Muscle layer of colon (tissue), 2 donors: ENCODE data around the gene AFM.

Source experiments
- H3K27ac ChIP-seq: one replicate; pipeline ENCODE4 v1.7.0; 2013; ENCODE audit warnings: low read depth, mild to moderate bottlenecking, low read length, moderate library complexity
- H3K27me3 ChIP-seq, 2 donors: one replicate each; pipeline ENCODE4 v1.7.0; 2013; ENCODE audit warnings: low read length in 2 of 2, mild to moderate bottlenecking in 2 of 2; ENCODE audit not compliant: insufficient read depth in 2 of 2, control insufficient read depth in 1 of 2
- H3K36me3 ChIP-seq: one replicate; pipeline ENCODE4 v1.7.0; 2013; ENCODE audit warnings: mild to moderate bottlenecking, low read length; ENCODE audit not compliant: insufficient read depth
- H3K4me1 ChIP-seq: one replicate; pipeline ENCODE4 v1.7.0; 2013; ENCODE audit warnings: mild to moderate bottlenecking, low read length; ENCODE audit not compliant: insufficient read depth
- H3K4me3 ChIP-seq, 2 donors: one replicate each; pipeline ENCODE4 v1.7.0; 2013; ENCODE audit warnings: low read length in 2 of 2, low read depth in 1 of 2, mild to moderate bottlenecking in 1 of 2, moderate library complexity in 1 of 2
- H3K9ac ChIP-seq: one replicate; pipeline ENCODE4 v1.7.0; 2013; ENCODE audit warnings: low read length
- H3K9me3 ChIP-seq: one replicate; pipeline ENCODE4 v1.7.0; 2013; ENCODE audit warnings: mild to moderate bottlenecking, low read length
- donor health status: abdominal sarcoma.
- donor health status: Adenocarcinoma of cecum.

The AFM gene

DNA sequence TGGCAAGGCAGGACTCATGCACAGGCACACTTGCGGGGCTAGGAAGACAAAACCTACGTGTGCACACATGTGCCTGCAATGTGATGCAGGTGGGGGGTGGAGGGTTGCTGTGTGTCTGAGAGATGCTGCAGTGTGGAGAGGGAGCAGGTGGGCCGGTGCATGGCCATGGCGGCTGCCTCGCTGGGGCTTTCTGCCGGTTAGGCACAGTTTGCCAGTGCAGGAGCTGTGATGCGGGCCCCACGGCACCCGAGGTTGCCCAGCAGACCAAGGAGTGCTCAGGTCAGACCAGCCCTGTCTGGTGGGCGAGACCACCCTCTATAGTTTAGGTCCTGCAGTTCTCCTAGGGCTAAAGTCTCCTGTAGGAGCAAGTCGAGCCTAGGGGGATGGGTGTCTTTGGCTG lies 4.4 kb upstream of the AFM start:
- Histone ChIP-seq H3K27me3 (no peaks in the 10 kb centered on the region), H3K4me1 (no peaks in the 10 kb centered on the region), H3K4me3 (no peak overlapping the region), H3K9me3 (no peaks in the 10 kb centered on the region), H3K9ac (no peak overlapping the region), H3K36me3 (no peaks in the 10 kb centered on the region), H3K27ac (no peak overlapping the region)

DNA sequence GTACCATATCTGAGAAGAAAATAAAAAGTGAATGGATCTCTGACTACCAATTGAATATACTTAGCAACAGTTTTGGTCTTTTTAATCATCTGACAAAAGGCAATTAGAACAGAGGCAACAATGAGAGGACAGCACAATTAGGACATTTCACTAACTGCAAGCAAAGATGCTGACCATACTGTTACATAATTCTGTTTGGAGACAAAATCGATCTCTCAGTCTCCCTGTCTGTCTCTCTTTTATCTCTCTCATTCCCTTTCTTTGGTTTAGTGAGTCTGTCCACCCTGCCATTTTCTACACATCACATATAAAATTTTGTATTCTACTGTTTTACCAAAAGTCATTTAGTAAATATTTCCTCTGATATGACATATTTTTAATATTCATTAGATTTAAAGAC lies 2.2 kb upstream of the AFM start:
- Histone ChIP-seq H3K9me3 (no peaks in the 10 kb centered on the region), H3K9ac (no peak overlapping the region), H3K4me3 (no peak overlapping the region), H3K27me3 (no peaks in the 10 kb centered on the region), H3K4me1 (no peaks in the 10 kb centered on the region), H3K27ac (no peak overlapping the region), H3K36me3 (no peaks in the 10 kb centered on the region)

DNA sequence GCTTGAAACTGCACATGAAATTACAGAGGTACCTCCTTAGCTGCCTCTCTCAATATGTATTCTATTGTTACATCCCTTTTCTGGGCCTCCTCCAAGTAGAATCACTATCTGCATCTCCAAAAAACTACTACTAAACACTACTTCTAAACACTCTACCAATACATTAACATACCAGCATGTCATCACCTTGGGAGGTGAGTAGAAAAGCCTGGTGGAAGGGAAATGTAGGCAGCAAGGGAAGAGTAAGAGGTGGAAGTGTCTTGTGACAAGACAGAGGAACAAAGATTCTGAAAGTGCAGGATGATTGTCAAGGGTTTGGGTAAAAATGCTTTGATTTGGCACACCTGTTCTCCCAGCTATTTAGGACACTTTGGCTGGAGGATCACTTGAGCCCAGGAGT lies 3.5 kb downstream of the AFM start:
- H3K27me3 ChIP-seq, result no peaks in the 10 kb centered on the region
- no peak overlapping the region for H3K4me3 ChIP-seq
- H3K9ac ChIP-seq, result no peak overlapping the region
- no peak overlapping the region for H3K27ac ChIP-seq
- H3K4me1 ChIP-seq, result no peaks in the 10 kb centered on the region
- no peaks in the 10 kb centered on the region for H3K9me3 ChIP-seq
- no peaks in the 10 kb centered on the region for H3K36me3 ChIP-seq

DNA sequence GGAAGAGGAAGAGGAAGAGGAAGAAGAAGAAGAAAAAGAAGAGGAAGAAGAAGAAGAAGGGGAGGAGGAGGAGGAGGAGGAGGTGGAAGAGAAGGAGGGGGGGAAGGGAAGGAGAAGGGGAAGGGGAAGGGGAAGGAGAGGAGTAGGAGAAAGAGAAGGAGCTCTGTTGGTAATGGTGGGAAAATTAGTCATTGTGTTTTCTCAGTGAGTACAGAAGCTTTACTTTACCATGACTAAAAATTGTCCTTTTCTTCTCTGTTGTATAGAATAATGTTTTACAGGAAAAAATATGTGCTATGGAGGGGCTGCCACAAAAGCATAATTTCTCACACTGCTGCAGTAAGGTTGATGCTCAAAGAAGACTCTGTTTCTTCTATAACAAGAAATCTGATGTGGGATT lies 4.1 kb downstream of the AFM start:
- H3K27ac ChIP-seq, result no peak overlapping the region
- no peak overlapping the region for H3K4me3 ChIP-seq
- no peaks in the 10 kb centered on the region for H3K27me3 ChIP-seq
- H3K9ac ChIP-seq, result no peak overlapping the region
- H3K4me1 ChIP-seq, result no peaks in the 10 kb centered on the region
- H3K36me3 ChIP-seq, result no peaks in the 10 kb centered on the region
- no peaks in the 10 kb centered on the region for H3K9me3 ChIP-seq

DNA sequence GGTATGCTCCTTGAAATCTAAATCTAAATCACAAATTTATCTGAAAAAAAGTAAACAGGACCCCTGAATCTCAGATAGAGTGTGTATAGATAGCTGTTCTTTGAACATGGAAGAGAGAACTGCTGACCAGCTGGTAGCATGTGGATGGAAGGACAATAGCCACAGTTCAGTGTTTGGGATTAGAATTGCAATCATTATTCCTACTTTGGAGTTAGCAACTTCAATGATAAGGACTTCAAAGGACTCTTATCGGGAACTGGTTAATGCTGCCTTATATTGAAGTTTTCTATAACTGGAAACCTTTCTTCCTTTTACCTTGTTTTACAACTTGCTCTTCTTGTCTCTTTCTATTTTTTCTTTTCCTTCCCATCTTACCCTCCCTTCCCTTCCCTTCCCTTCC lies 5.0 kb downstream of the AFM start:
- H3K4me1 ChIP-seq, result no peaks in the 10 kb centered on the region
- H3K9me3 ChIP-seq, result no peaks in the 10 kb centered on the region
- no peak overlapping the region for H3K27ac ChIP-seq
- no peaks in the 10 kb centered on the region for H3K27me3 ChIP-seq
- no peak overlapping the region for H3K9ac ChIP-seq
- no peak overlapping the region for H3K4me3 ChIP-seq
- H3K36me3 ChIP-seq, result no peaks in the 10 kb centered on the region

DNA sequence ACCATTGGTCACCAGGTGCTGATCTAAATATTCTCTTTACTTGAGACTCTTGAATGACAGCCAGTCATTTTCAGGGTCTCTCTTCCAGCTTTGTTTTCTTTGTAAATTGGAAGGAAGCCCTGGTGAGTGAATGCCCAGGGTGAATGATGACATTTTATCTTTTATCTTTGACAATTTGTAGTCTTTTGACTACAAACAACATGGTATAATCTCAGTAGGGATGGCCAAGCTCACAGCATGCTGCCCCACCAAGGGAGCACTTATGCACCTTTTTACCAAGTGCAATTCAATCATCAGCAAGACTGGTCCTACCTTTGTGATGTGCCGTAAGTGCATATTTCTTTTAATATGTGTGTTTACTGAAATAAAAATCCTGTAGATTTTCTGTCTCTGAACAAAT lies 5.7 kb downstream of the AFM start:
- H3K4me3 ChIP-seq, result no peak overlapping the region
- H3K36me3 ChIP-seq, result no peaks in the 10 kb centered on the region
- no peaks in the 10 kb centered on the region for H3K4me1 ChIP-seq
- no peaks in the 10 kb centered on the region for H3K9me3 ChIP-seq
- no peak overlapping the region for H3K9ac ChIP-seq
- H3K27me3 ChIP-seq, result no peaks in the 10 kb centered on the region
- H3K27ac ChIP-seq, result no peak overlapping the region

DNA sequence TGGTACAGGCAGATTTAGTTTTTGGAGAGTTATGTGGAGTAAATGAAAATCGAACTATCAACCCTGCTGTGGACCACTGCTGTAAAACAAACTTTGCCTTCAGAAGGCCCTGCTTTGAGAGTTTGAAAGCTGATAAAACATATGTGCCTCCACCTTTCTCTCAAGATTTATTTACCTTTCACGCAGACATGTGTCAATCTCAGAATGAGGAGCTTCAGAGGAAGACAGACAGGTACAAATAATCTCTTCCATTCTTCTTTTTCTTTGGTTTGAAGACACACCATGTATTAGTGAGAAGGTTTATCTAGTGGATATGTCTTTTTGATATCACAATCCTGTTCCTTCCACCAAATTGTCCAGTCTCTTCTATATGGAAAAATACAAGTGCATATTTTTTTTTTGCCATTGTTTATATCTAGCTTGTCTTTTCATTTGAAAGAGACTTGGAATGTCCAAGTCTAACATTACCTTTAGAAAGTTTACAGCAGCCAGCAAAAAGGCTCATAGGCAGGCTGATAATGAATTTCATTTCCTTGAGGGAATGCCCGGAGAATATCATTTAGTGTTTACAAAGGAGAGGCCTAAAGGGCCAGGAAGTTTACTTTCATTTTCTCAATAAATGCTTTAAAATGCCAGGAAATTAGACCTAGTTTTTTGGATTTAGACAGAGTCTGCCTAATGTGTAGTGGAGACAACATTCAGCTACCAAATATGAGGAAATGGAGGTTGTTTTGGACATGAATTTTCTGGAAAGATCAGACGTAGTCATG lies 18.6 kb downstream of the AFM start:
- Histone ChIP-seq H3K9me3 (no peaks in the 10 kb centered on the region), H3K4me1 (no peaks in the 10 kb centered on the region), H3K27me3 (no peaks in the 10 kb centered on the region), H3K27ac (no peak overlapping the region), H3K4me3 (no peak overlapping the region), H3K36me3 (no peaks in the 10 kb centered on the region), H3K9ac (no peak overlapping the region)

DNA sequence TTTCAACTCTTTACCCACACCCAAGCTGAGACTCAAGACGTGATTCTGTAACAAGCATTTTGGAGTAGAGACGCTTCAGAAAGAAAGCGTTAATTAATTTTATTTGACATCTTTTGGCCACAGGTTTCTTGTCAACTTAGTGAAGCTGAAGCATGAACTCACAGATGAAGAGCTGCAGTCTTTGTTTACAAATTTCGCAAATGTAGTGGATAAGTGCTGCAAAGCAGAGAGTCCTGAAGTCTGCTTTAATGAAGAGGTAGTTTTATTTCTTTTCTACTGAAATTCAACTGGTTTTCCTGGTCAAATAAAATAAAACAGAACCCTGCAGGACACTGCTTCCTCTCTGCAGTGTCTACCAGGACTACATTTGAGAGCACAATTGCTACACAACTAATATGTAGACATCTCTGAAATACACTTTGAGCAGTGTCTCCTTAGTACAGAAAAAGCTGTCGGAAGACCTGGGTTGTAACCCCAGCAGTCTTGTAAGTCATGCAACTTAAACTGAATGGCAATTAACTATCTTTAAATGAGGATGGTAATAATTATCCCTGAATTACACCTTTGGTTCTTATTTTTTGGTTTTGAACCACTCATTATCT lies 20.2 kb downstream of the AFM start:
- H3K9me3 ChIP-seq, result no peaks in the 10 kb centered on the region
- H3K9ac ChIP-seq, result no peak overlapping the region
- H3K4me3 ChIP-seq, result no peak overlapping the region
- no peaks in the 10 kb centered on the region for H3K27me3 ChIP-seq
- H3K36me3 ChIP-seq, result no peaks in the 10 kb centered on the region
- H3K4me1 ChIP-seq, result no peaks in the 10 kb centered on the region
- H3K27ac ChIP-seq, result no peak overlapping the region

DNA sequence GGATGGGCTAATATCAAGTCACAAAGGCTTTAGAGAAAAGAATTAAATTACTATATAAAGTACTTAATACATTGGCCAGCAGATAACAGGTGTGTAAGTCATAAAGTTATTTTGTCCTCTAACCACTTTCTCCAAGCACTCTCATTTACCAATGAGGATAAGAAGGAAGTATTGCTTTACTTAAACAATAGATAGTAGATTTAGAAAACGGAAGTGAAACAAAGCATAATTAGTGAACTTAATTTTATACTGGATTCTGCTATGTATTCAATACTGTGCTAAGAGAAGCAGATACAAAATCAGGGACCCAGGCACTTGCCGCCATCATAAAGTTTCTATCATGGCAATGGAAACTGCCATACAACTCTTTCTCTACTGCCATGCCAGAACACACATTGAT lies 24.0 kb downstream of the AFM start:
- Histone ChIP-seq H3K27me3 (no peaks in the 10 kb centered on the region), H3K9ac (no peak overlapping the region), H3K9me3 (no peaks in the 10 kb centered on the region), H3K36me3 (no peaks in the 10 kb centered on the region), H3K4me1 (no peaks in the 10 kb centered on the region), H3K4me3 (no peak overlapping the region), H3K27ac (no peak overlapping the region)

DNA sequence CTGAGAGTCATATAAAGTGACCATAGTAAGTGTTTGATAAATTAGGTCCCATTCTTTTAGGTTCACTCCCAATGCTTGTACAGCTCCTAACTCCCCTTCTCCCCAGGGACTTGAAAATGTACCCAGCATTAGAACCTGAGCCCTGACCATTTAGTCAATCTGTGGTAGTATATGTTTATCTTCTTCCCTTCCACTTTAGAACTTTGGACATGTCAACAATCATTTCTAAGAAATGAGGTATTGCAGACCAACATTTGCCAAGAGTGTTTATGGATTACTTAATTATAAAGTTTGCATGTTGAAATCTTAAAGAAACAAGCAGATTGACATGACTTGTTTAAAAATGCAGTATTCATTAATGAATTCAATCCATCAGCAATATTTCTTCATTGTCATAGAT lies 26.0 kb downstream of the AFM start:
- Histone ChIP-seq H3K4me1 (no peaks in the 10 kb centered on the region), H3K4me3 (no peak overlapping the region), H3K27ac (no peak overlapping the region), H3K9ac (no peak overlapping the region), H3K27me3 (no peaks in the 10 kb centered on the region), H3K36me3 (no peaks in the 10 kb centered on the region), H3K9me3 (no peaks in the 10 kb centered on the region)

DNA sequence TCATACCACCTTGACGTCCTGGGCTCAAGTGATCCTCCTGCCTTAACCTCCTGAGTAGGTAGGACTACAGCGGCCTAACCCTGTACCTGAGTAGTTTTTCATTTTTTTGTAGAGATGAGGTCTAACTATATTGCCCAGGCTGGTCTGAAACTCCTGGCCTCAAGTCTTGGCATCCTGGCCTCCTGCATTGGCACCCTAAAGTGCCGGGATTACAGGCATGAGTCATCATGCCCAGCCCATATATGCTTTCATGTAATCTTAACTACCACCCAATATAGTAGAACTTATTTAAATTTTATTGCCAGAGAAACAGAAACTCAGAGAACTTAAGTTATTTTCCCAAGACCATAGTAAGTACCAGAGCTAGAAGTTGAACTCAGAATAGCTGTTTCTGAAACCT lies 27.1 kb downstream of the AFM start:
- Histone ChIP-seq H3K9me3 (no peaks in the 10 kb centered on the region), H3K27ac (no peak overlapping the region), H3K27me3 (no peaks in the 10 kb centered on the region), H3K9ac (no peak overlapping the region), H3K4me1 (no peaks in the 10 kb centered on the region), H3K36me3 (no peaks in the 10 kb centered on the region), H3K4me3 (no peak overlapping the region)

DNA sequence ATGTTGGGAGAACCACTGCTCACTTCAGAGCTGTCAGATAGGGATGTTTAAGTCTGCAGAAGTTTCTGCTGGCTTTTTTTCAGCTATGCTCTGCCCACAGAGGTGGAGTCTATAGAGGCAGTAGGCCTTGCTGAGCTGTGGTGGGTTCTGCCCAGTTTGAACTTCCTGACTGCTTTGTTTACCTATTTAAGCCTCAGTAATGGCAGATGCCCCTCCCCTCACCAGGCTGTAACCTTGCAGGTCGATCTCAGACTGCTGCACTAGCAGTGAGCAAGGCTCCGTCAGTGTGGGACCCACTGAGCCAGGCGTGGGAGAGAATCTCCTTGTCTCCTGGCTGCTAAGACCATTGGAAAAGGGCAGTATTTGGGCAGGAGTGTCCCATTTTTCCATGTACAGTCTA lies 36.8 kb downstream of the AFM start:
- Histone ChIP-seq H3K4me1 (no peaks in the 10 kb centered on the region), H3K4me3 (no peak overlapping the region), H3K27me3 (no peaks in the 10 kb centered on the region), H3K36me3 (no peaks in the 10 kb centered on the region), H3K9ac (no peak overlapping the region), H3K9me3 (no peaks in the 10 kb centered on the region), H3K27ac (no peak overlapping the region)
